ENCODE results near the gene TMED4. TPM values are rescaled to one million over a fixed set of nuclear protein-coding genes. Genes with fewer than 3 reads are reported as not detected.
A peak's percentile ranks its signal among the peaks of the same experiment; 100 is the strongest.

TMED4 gene
- total and polyA plus RNA-seq, 2 donors (not counting 1 experiment from before 2014, with no cell fraction given), result 84.1 to 102 TPM

DNA sequence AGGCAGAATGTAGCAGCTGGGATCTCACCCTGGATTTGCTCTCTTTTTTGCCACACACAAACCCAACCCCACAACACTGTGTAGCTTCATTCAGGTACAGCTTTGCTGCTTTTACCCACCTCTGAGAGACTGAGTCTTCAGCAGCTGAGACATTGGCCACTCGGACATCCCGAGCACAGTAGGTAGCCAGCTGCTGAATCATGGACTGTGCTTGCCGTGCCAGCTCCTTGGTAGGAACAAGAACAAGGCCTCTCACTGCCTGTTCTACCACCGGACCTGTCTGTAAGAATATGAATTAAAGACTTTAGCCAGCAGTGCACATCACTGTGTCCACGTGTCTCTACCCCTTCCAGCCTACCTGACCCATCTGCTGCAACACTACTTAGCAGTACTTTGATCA is 9.3 kb downstream of the TMED4 start:
- Mint-ChIP-seq H3K4me3 (peak overlapping the region; percentile 98), H3K4me1 (peaks cover 38% of the 10 kb centered on the region), H3K27me3 (no peaks in the 10 kb centered on the region), H3K9me3 (ENCODE audit: insufficient read depth) (no peaks in the 10 kb centered on the region), H3K27ac (peak overlapping the region; percentile 72)
- Histone ChIP-seq H3K27me3 (replicated peaks in 1 of 4; ENCODE audit: control extremely low read depth in 1 of 4, control insufficient read depth in 3 of 4, insufficient read depth in 4 of 4, low read length in 3 of 4) (no peaks in the 10 kb centered on the region), H3K9ac (ENCODE audit: low read length) (peak overlapping the region; percentile 95), H3K27ac (ENCODE audit: low read length in 2 of 2) (no peak overlapping the region), H4K20me1 (ENCODE audit: control insufficient read depth, insufficient read depth, low read length, poor library complexity, severe bottlenecking) (peaks cover 19% of the 10 kb centered on the region), H2AFZ (ENCODE audit: insufficient read depth, low read depth, low read length, poor library complexity, severe bottlenecking) (no peak overlapping the region), H3K4me2 (replicated peaks; ENCODE audit: low read depth, low read length, poor library complexity, severe bottlenecking) (peak overlapping the region; percentile 99), H3K9me3 (ENCODE audit: control extremely low read depth in 1 of 3, control insufficient read depth in 2 of 3, insufficient read depth in 1 of 3, low read length in 2 of 3) (peaks cover 0 to 3% (median 0%) of the 10 kb centered on the region in 3 donors), H3K4me1 (ENCODE audit: control insufficient read depth in 2 of 2, insufficient read depth in 2 of 2, low read length in 2 of 2) (peaks cover 23 to 29% of the 10 kb centered on the region in 2 donors), H3K36me3 (replicated peaks in 1 of 2; ENCODE audit: control extremely low read depth in 1 of 2, control insufficient read depth in 1 of 2, extremely low read depth in 1 of 2, insufficient read depth in 2 of 2, low read length in 1 of 2) (peaks cover 4 to 60% of the 10 kb centered on the region in 2 experiments), H3K79me2 (ENCODE audit: control insufficient read depth, insufficient read depth, low read length) (peaks cover 59% of the 10 kb centered on the region), H3K4me3 (ENCODE audit: control extremely low read depth in 1 of 5, extremely low read depth in 1 of 5, insufficient read depth in 1 of 5, low read depth in 2 of 5, low read length in 4 of 5) (peak overlapping the region; percentile 60 to 94 (median 84))
- no peak for ATAC-seq (ENCODE audit: low read depth)
- DNase-seq, result no peak
- 83% methylated on average over 3 of the region's 5 CpGs for WGBS (ENCODE audit: insufficient coverage)
- ChIA-PET CTCF (interaction anchor here (0.6 to 3.1 kb wide), 9 partner anchors 8 to 552 kb away, joined by 3 to 17 read pairs (median 4); partner anchors contain the start of genes NUDCD3, PURB and TMED4), POLR2A (interaction anchor here (0.6 to 2.5 kb wide), 5 partner anchors 7 to 275 kb away, joined by 4 to 11 read pairs (median 6); partner anchors contain the start of genes H2AZ2 and TMED4)
- intact Hi-C loops (cut with micrococcal nuclease), result no loop called here
- TF ChIP-seq, protein P1, sequence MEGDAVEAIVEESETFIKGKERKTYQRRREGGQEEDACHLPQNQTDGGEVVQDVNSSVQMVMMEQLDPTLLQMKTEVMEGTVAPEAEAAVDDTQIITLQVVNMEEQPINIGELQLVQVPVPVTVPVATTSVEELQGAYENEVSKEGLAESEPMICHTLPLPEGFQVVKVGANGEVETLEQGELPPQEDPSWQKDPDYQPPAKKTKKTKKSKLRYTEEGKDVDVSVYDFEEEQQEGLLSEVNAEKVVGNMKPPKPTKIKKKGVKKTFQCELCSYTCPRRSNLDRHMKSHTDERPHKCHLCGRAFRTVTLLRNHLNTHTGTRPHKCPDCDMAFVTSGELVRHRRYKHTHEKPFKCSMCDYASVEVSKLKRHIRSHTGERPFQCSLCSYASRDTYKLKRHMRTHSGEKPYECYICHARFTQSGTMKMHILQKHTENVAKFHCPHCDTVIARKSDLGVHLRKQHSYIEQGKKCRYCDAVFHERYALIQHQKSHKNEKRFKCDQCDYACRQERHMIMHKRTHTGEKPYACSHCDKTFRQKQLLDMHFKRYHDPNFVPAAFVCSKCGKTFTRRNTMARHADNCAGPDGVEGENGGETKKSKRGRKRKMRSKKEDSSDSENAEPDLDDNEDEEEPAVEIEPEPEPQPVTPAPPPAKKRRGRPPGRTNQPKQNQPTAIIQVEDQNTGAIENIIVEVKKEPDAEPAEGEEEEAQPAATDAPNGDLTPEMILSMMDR (IDR thresholded peaks at IDR 0.05), result no peak
- no peak for TF ChIP-seq EZH2 (IDR thresholded peaks at IDR 0.05; ENCODE audit: borderline replicate concordance, insufficient read depth, low read depth, low read length, poor library complexity, severe bottlenecking)

DNA sequence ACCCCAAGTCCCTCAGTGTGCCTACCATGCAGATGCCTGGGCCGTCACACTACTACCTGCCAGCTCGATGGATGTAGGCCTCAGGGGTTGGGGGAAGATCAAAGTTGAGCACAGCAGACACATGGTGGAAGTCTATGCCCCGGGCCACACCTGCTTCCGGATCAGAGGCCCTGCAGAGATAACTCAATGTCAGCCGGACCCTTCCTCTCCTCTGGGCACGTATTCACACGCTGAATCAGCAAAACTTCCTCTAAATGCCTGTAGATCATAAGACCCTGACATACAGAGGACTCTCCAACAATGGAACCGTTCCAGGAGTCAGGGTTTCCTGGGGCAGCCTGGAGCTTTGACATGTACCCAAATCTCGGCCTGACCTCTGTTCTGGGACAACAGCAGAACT is 12.1 kb downstream of the TMED4 start:
- Histone ChIP-seq H3K4me2 (replicated peaks; ENCODE audit: low read depth, low read length, poor library complexity, severe bottlenecking) (no peak overlapping the region), H3K79me2 (ENCODE audit: control insufficient read depth, insufficient read depth, low read length) (peaks cover 41% of the 10 kb centered on the region), H3K27ac (ENCODE audit: low read length in 2 of 2) (no peak overlapping the region), H3K4me3 (ENCODE audit: control extremely low read depth in 1 of 5, extremely low read depth in 1 of 5, insufficient read depth in 1 of 5, low read depth in 2 of 5, low read length in 4 of 5) (no peak overlapping the region), H4K20me1 (ENCODE audit: control insufficient read depth, insufficient read depth, low read length, poor library complexity, severe bottlenecking) (peaks cover 21% of the 10 kb centered on the region), H3K27me3 (replicated peaks in 1 of 4; ENCODE audit: control extremely low read depth in 1 of 4, control insufficient read depth in 3 of 4, insufficient read depth in 4 of 4, low read length in 3 of 4) (no peaks in the 10 kb centered on the region), H3K36me3 (replicated peaks in 1 of 2; ENCODE audit: control extremely low read depth in 1 of 2, control insufficient read depth in 1 of 2, extremely low read depth in 1 of 2, insufficient read depth in 2 of 2, low read length in 1 of 2) (peaks cover 4 to 75% of the 10 kb centered on the region in 2 experiments), H2AFZ (ENCODE audit: insufficient read depth, low read depth, low read length, poor library complexity, severe bottlenecking) (no peak overlapping the region), H3K9ac (ENCODE audit: low read length) (no peak overlapping the region), H3K4me1 (ENCODE audit: control insufficient read depth in 2 of 2, insufficient read depth in 2 of 2, low read length in 2 of 2) (peaks cover 20 to 26% of the 10 kb centered on the region in 2 donors), H3K9me3 (ENCODE audit: control extremely low read depth in 1 of 3, control insufficient read depth in 2 of 3, insufficient read depth in 1 of 3, low read length in 2 of 3) (peaks cover 0 to 3% (median 0%) of the 10 kb centered on the region in 3 donors)
- Mint-ChIP-seq H3K4me3 (no peak overlapping the region), H3K9me3 (ENCODE audit: insufficient read depth) (no peaks in the 10 kb centered on the region), H3K27me3 (no peaks in the 10 kb centered on the region), H3K27ac (no peak overlapping the region), H3K4me1 (peaks cover 27% of the 10 kb centered on the region)
- TF ChIP-seq EZH2 (IDR thresholded peaks at IDR 0.05; ENCODE audit: borderline replicate concordance, insufficient read depth, low read depth, low read length, poor library complexity, severe bottlenecking), result no peak
- TF ChIP-seq, protein P1 (IDR thresholded peaks at IDR 0.05), result no peak
- DNase-seq (no peak), ATAC-seq (ENCODE audit: low read depth) (no peak)
- CTCF ChIA-PET, result no interaction called here
- POLR2A ChIA-PET, result no interaction called here
- intact Hi-C loops (cut with micrococcal nuclease), result no loop called here
- WGBS (ENCODE audit: insufficient coverage), result 95% methylated on average over 9 of the region's 9 CpGs

Data from B cell (primary cell).